ENCODE results near the gene FBXO48. TPM values are rescaled to one million over a fixed set of nuclear protein-coding genes. Genes with fewer than 3 reads are reported as not detected.

FBXO48 gene
- total RNA-seq, 2 experiments from 2014 or later: 1.5 to 6.8 TPM

DNA sequence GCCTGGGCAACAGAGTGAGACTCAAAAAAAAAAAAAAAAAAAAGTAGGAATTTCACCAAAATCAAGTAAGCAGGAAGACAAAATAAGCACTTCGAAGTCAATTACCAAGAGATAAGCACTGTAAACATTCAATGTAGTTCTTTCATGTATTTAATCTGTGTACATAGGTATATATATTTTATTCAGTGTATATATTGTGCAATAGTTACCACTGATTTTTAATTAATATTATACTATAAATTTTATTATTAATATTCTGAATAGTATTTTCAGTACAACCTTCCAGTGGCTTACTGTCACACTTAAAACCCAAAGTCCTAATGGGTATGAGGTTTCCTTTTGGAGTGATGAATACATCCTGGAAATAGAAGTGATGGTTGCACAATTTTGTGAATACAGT, 9.4 kb upstream of the FBXO48 start:
- Histone ChIP-seq H3K79me2 (ENCODE audit: insufficient read depth, low read depth, low read length) (no peaks in the 10 kb centered on the region), H3K4me1 (ENCODE audit: insufficient read depth, low read length, poor library complexity, severe bottlenecking) (no peaks in the 10 kb centered on the region), H4K20me1 (ENCODE audit: insufficient read depth, low read length) (no peaks in the 10 kb centered on the region), H3K9me2 (ENCODE audit: insufficient read depth, low read length) (no peaks in the 10 kb centered on the region), H3K4me3 (ENCODE audit: low read depth, low read length, poor library complexity, severe bottlenecking) (no peak overlapping the region), H2AFZ (ENCODE audit: low read length) (no peak overlapping the region), H3K36me3 (ENCODE audit: insufficient read depth, low read length) (no peaks in the 10 kb centered on the region), H3K27ac (ENCODE audit: low read depth, low read length, poor library complexity, severe bottlenecking) (no peak overlapping the region), H3K9me3 (ENCODE audit: low read length) (no peaks in the 10 kb centered on the region), H3K4me2 (ENCODE audit: low read length) (no peak overlapping the region)
- no TSS peak for BruUV-seq (replicated peaks)
- ChIA-PET POLR2A (interaction anchor here (1.7 kb wide), 1 partner anchor 13 kb away, joined by 3 read pairs; no protein-coding TSS in a partner anchor), CTCF (ENCODE audit: unreplicated experiment) (no interaction called here)
- DNase-seq (ENCODE audit: low spot score): no peak
- intact Hi-C loops (cut with micrococcal nuclease; ENCODE audit: unreplicated experiment): no loop called here
- TF ChIP-seq CTCF (conservative IDR thresholded peaks at IDR 0.05; ENCODE audit: low read length) (no peak), EZH2phosphoT487 (IDR thresholded peaks at IDR 0.05; ENCODE audit: borderline replicate concordance, low read depth, low read length) (no peak)

GRCh38 chr2:68475576-68475975, 8.5 kb upstream of the FBXO48 start:
- intact Hi-C loops (cut with micrococcal nuclease; ENCODE audit: unreplicated experiment): no loop called here
- Histone ChIP-seq H3K27ac (ENCODE audit: low read depth, low read length, poor library complexity, severe bottlenecking) (no peak overlapping the region), H3K4me1 (ENCODE audit: insufficient read depth, low read length, poor library complexity, severe bottlenecking) (no peaks in the 10 kb centered on the region), H2AFZ (ENCODE audit: low read length) (no peak overlapping the region), H3K4me3 (ENCODE audit: low read depth, low read length, poor library complexity, severe bottlenecking) (no peak overlapping the region), H3K36me3 (ENCODE audit: insufficient read depth, low read length) (no peaks in the 10 kb centered on the region), H3K9me2 (ENCODE audit: insufficient read depth, low read length) (no peaks in the 10 kb centered on the region), H3K9me3 (ENCODE audit: low read length) (no peaks in the 10 kb centered on the region), H3K79me2 (ENCODE audit: insufficient read depth, low read depth, low read length) (no peaks in the 10 kb centered on the region; the same call in 1 of the 2 replicates), H4K20me1 (ENCODE audit: insufficient read depth, low read length) (no peaks in the 10 kb centered on the region), H3K4me2 (ENCODE audit: low read length) (no peak overlapping the region)
- ChIA-PET POLR2A (interaction anchor here (0.6 to 1.7 kb wide), 3 partner anchors 9 to 306 kb away, joined by 3 read pairs; no protein-coding TSS in a partner anchor), CTCF (ENCODE audit: unreplicated experiment) (no interaction called here)
- DNase-seq (ENCODE audit: low spot score): no peak
- TF ChIP-seq EZH2phosphoT487 (IDR thresholded peaks at IDR 0.05; ENCODE audit: borderline replicate concordance, low read depth, low read length): no peak
- TF ChIP-seq CTCF (conservative IDR thresholded peaks at IDR 0.05; ENCODE audit: low read length): no peak
- BruUV-seq (replicated peaks): no TSS peak

GRCh38 chr2:68475110-68475509, 8.0 kb upstream of the FBXO48 start:
- H4K20me1 ChIP-seq (ENCODE audit: insufficient read depth, low read length): no peaks in the 10 kb centered on the region
- no peak overlapping the region for H3K27ac ChIP-seq (ENCODE audit: low read depth, low read length, poor library complexity, severe bottlenecking)
- BruUV-seq (replicated peaks): no TSS peak
- no peaks in the 10 kb centered on the region for H3K9me3 ChIP-seq (ENCODE audit: low read length)
- ChIA-PET POLR2A (interaction anchor here (0.6 to 1.7 kb wide), 3 partner anchors 9 to 307 kb away, joined by 3 read pairs; no protein-coding TSS in a partner anchor), CTCF (ENCODE audit: unreplicated experiment) (no interaction called here)
- intact Hi-C loops (cut with micrococcal nuclease; ENCODE audit: unreplicated experiment): no loop called here
- H3K79me2 ChIP-seq (ENCODE audit: insufficient read depth, low read depth, low read length): no peaks in the 10 kb centered on the region; the same call in 1 of the 2 replicates
- DNase-seq (ENCODE audit: low spot score): no peak
- H3K4me2 ChIP-seq (ENCODE audit: low read length): no peak overlapping the region
- no peaks in the 10 kb centered on the region for H3K36me3 ChIP-seq (ENCODE audit: insufficient read depth, low read length)
- TF ChIP-seq EZH2phosphoT487 (IDR thresholded peaks at IDR 0.05; ENCODE audit: borderline replicate concordance, low read depth, low read length) (no peak), CTCF (conservative IDR thresholded peaks at IDR 0.05; ENCODE audit: low read length) (no peak)
- H3K9me2 ChIP-seq (ENCODE audit: insufficient read depth, low read length): no peaks in the 10 kb centered on the region
- no peak overlapping the region for H2AFZ ChIP-seq (ENCODE audit: low read length)
- H3K4me1 ChIP-seq (ENCODE audit: insufficient read depth, low read length, poor library complexity, severe bottlenecking): no peaks in the 10 kb centered on the region
- no peak overlapping the region for H3K4me3 ChIP-seq (ENCODE audit: low read depth, low read length, poor library complexity, severe bottlenecking)
